ENCODE data around the gene DUT. TPM values are rescaled to one million over a fixed set of nuclear protein-coding genes. Genes with fewer than 3 reads are reported as not detected.
A peak's percentile ranks its signal among the peaks of the same experiment; 100 is the strongest.

Gene DUT
- total and polyA plus RNA-seq, 2 experiments from 2014 or later, result 82.5 to 420 TPM

GRCh38 chr15:48355377-48355776 is 24.1 kb downstream of the DUT start:
- H3F3A ChIP-seq (replicated peaks; ENCODE audit: low read depth), result no peaks in the 10 kb centered on the region
- Mint-ChIP-seq H3K27ac (no peak overlapping the region), H3K36me3 (ENCODE audit: low read depth) (no peaks in the 10 kb centered on the region), H3K4me3 (no peak overlapping the region), H3K27me3 (ENCODE audit: insufficient read depth, low read depth, poor library complexity) (peaks cover 3% of the 10 kb centered on the region), H3K9me3 (no peaks in the 10 kb centered on the region), H3K4me1 (peaks cover 8% of the 10 kb centered on the region)
- no peaks in the 10 kb centered on the region for H4K20me1 ChIP-seq (replicated peaks; ENCODE audit: insufficient read depth)
- no peak overlapping the region for H3K4me3 ChIP-seq
- TF ChIP-seq ZNF462 (CRISPR knock-in tag; IDR thresholded peaks at IDR 0.05), result no peak
- no peak for TF ChIP-seq ZNF331 (CRISPR knock-in tag; IDR thresholded peaks at IDR 0.05; ENCODE audit: low read depth)
- TF ChIP-seq POLR2AphosphoS5 (IDR thresholded peaks at IDR 0.05; ENCODE audit: low read depth), result no peak
- no peak for TF ChIP-seq NANOG (IDR thresholded peaks at IDR 0.05; ENCODE audit: borderline replicate concordance)
- TF ChIP-seq EZH2 (IDR thresholded peaks at IDR 0.05; ENCODE audit: low read depth, unreplicated experiment), result no peak
- no peak for TF ChIP-seq STAT1 (IDR thresholded peaks at IDR 0.05; ENCODE audit: unreplicated experiment)
- TF ChIP-seq ETS1 (IDR thresholded peaks at IDR 0.05), result no peak
- no peak for TF ChIP-seq JUNB (IDR thresholded peaks at IDR 0.05; ENCODE audit: unreplicated experiment)
- no peaks in the 10 kb centered on the region for H3K27me3 ChIP-seq (ENCODE audit: insufficient read depth)
- no peak overlapping the region for H3K27ac ChIP-seq (ENCODE audit: low read depth)
- ATAC-seq (peak; percentile 49), DNase-seq (ENCODE audit: low spot score) (no peak)
- H3K79me2 ChIP-seq (replicated peaks; ENCODE audit: insufficient read depth), result no peaks in the 10 kb centered on the region
- no peaks in the 10 kb centered on the region for H3K36me3 ChIP-seq (ENCODE audit: insufficient read depth)
- H3K4me2 ChIP-seq, result no peak overlapping the region
- H3K9me2 ChIP-seq (ENCODE audit: insufficient read depth), result no peaks in the 10 kb centered on the region
- peak overlapping the region; percentile 29; the same call in 1 of the 2 replicates for H2AFZ ChIP-seq
- H3K4me1 ChIP-seq (ENCODE audit: insufficient read depth), result no peaks in the 10 kb centered on the region
